Type B pancreatic cell (in vitro differentiated cells): ENCODE data around the gene ACAA1. TPM values are rescaled to one million over a fixed set of nuclear protein-coding genes. Genes with fewer than 3 reads are reported as not detected.
"Not testable (repeated sequence)": the region's sequence is repeated elsewhere in the genome, so short reads cannot be mapped to it uniquely, and the experiment has no call there.

Experiments used
- DNase-seq: peaks from one replicate; pipeline ENCODE4 v3.0.0; 2021; ENCODE audit warnings: mixed read lengths; ENCODE audit not compliant: unreplicated experiment; ENCODE audit errors: extremely low spot score
- H3K27ac Mint-ChIP-seq: 2 replicates; pipeline ENCODE4 v1.8.0; 2021; ENCODE audit warnings: mild to moderate bottlenecking, mixed read lengths
- H3K27me3 Mint-ChIP-seq: 2 replicates; pipeline ENCODE4 v1.8.0; 2021; ENCODE audit warnings: mixed read lengths
- H3K36me3 Mint-ChIP-seq: 2 replicates; pipeline ENCODE4 v1.8.0; 2021; ENCODE audit warnings: mixed read lengths
- H3K4me1 Mint-ChIP-seq: one replicate; pipeline ENCODE4 v1.8.0; 2021; ENCODE audit warnings: mixed read lengths; ENCODE audit not compliant: unreplicated experiment
- H3K4me3 Mint-ChIP-seq: 2 replicates; pipeline ENCODE4 v1.8.0; 2021; ENCODE audit warnings: mild to moderate bottlenecking, mixed read lengths
- H3K9me3 Mint-ChIP-seq: 2 replicates; pipeline ENCODE4 v1.8.0; 2021; ENCODE audit warnings: mixed read lengths
- CTCF ChIP-seq: fragments of 200-600 bp; sonication (generic); conservative IDR thresholded peaks from 2 replicates; pipeline ENCODE4 v1.5.0; 2021; ENCODE audit warnings: antibody characterized with exemption, mild to moderate bottlenecking
- total RNA-seq: library from RNA; stranded (reverse); gene quantifications from 2 replicates; pipeline ENCODE4 v1.2.1, GENCODE V29; 2021; ENCODE audit warnings: low replicate concordance

ACAA1 gene
- total RNA-seq, 1 donor from 2014 or later, result 81.2 TPM

GRCh38 chr3:38095669-38096483 is 41.1 kb downstream of the ACAA1 start:
- Mint-ChIP-seq H3K27ac (no peak overlapping the region), H3K9me3 (no peaks in the 10 kb centered on the region), H3K4me3 (no peak overlapping the region), H3K27me3 (peaks cover 44% of the 10 kb centered on the region), H3K4me1 (peaks cover 4% of the 10 kb centered on the region), H3K36me3 (no peaks in the 10 kb centered on the region)
- no peak for TF ChIP-seq CTCF
- no peak for DNase-seq

- no peak for DNase-seq
- Mint-ChIP-seq H3K4me3 (no peak overlapping the region), H3K4me1 (peaks cover 4% of the 10 kb centered on the region), H3K36me3 (no peaks in the 10 kb centered on the region), H3K27ac (no peak overlapping the region), H3K27me3 (peaks cover 51% of the 10 kb centered on the region), H3K9me3 (no peaks in the 10 kb centered on the region)
- TF ChIP-seq CTCF, result no peak
Measured at GRCh38 chr3:38094999-38095398, 41.9 kb downstream of the ACAA1 start.

GRCh38 chr3:38090453-38090852 is 46.5 kb downstream of the ACAA1 start:
- DNase-seq, result no peak
- peaks cover 43% of the 10 kb centered on the region for H3K27me3 Mint-ChIP-seq
- H3K4me3 Mint-ChIP-seq, result no peak overlapping the region
- H3K4me1 Mint-ChIP-seq, result no peaks in the 10 kb centered on the region
- H3K9me3 Mint-ChIP-seq, result no peaks in the 10 kb centered on the region
- no peaks in the 10 kb centered on the region for H3K36me3 Mint-ChIP-seq
- no peak for TF ChIP-seq CTCF
- H3K27ac Mint-ChIP-seq, result no peak overlapping the region

- Mint-ChIP-seq H3K9me3 (peaks cover under 1% of the 10 kb centered on the region), H3K36me3 (peaks cover 2% of the 10 kb centered on the region), H3K27me3 (peaks cover 47% of the 10 kb centered on the region), H3K27ac (no peak overlapping the region), H3K4me1 (no peaks in the 10 kb centered on the region), H3K4me3 (no peak overlapping the region)
- TF ChIP-seq CTCF, result no peak
- DNase-seq, result no peak
Measured at GRCh38 chr3:38089163-38089562, 47.8 kb downstream of the ACAA1 start.

- no peak for DNase-seq
- no peak for TF ChIP-seq CTCF
- Mint-ChIP-seq H3K27ac (no peak overlapping the region), H3K4me3 (no peak overlapping the region), H3K4me1 (no peaks in the 10 kb centered on the region), H3K36me3 (peaks cover 6% of the 10 kb centered on the region), H3K9me3 (peaks cover 4% of the 10 kb centered on the region), H3K27me3 (peaks cover 44% of the 10 kb centered on the region)
Measured at GRCh38 chr3:38088126-38089078, 48.5 kb downstream of the ACAA1 start.

GRCh38 chr3:38087278-38087677 is 49.6 kb downstream of the ACAA1 start:
- H3K27me3 Mint-ChIP-seq, result peaks cover 37% of the 10 kb centered on the region
- not testable (repeated sequence) for H3K4me3 Mint-ChIP-seq, H3K27ac Mint-ChIP-seq, H3K36me3 Mint-ChIP-seq, H3K4me1 Mint-ChIP-seq, DNase-seq, H3K9me3 Mint-ChIP-seq
